Activated T-helper 17 cell treated with anti-CD3 and anti-CD28 coated beads, Interleukin-2, amount 50 U/mL, for 72 hours (primary cell): ENCODE results near the gene MTERF4. TPM values are rescaled to one million over a fixed set of nuclear protein-coding genes. Genes with fewer than 3 reads are reported as not detected.

Experiments
- ATAC-seq: fragments of 150-1000 bp; cut with Tn5 transposase; replicated peaks from 2 replicates; pipeline ENCODE4 v1.10.0; 2021; ENCODE audit warnings: mild to moderate bottlenecking, moderate library complexity
- H3K27ac Mint-ChIP-seq: one replicate; pipeline ENCODE4 v1.8.0; 2022; ENCODE audit warnings: mixed read lengths
- H3K27me3 Mint-ChIP-seq: one replicate; pipeline ENCODE4 v1.8.0; 2022; ENCODE audit warnings: mixed read lengths
- H3K36me3 Mint-ChIP-seq: one replicate; pipeline ENCODE4 v1.8.0; 2022; ENCODE audit warnings: low read depth, mild to moderate bottlenecking, mixed read lengths
- H3K4me1 Mint-ChIP-seq: one replicate; pipeline ENCODE4 v1.8.0; 2022; ENCODE audit warnings: mixed read lengths
- H3K4me3 Mint-ChIP-seq: one replicate; pipeline ENCODE4 v1.8.0; 2022; ENCODE audit warnings: mild to moderate bottlenecking, mixed read lengths
- H3K9me3 Mint-ChIP-seq: one replicate; pipeline ENCODE4 v1.8.0; 2022; ENCODE audit warnings: mixed read lengths
- total RNA-seq, 2 donors: library from RNA; stranded (reverse); gene quantifications; one replicate each; pipeline ENCODE4 v1.2.3, GENCODE V29; 2022

Gene MTERF4
- total RNA-seq, 2 donors from 2014 or later, result 36.4 to 86.5 TPM

DNA sequence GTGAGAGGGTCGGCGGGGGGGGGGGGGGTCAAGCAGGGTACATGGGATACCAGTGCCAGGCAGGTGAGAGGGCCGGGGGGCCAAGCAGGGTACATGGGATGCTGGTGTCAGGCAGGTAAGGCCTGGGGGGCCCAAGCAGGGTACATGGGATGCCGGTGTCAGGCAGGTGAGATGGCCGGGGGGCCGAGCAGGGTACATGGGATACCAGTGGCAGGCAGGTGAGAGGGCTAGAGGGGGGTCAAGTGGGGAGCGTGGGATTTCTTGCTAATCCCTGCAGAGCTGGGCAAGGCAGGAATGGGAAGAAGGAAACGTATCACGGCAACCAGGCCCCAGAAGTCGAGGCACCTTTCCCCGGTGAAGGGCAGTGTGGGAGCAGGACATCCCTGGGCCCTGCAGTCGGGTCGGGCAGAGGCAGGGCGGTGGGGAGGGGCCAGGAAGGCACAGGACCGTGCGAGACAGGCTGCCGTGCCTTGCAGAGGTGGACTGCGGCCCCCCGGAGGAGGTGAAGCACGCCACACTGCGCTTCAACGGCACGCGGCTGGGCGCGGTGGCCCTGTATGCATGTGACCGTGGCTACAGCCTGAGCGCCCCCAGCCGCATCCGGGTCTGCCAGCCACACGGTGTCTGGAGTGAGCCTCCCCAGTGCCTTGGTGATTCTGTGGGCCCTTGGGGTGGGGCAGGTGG, 49.3 kb downstream of the MTERF4 start:
- H3K27me3 Mint-ChIP-seq, result no peaks in the 10 kb centered on the region
- no peaks in the 10 kb centered on the region for H3K9me3 Mint-ChIP-seq
- no peak overlapping the region for H3K4me3 Mint-ChIP-seq
- no peak overlapping the region for H3K27ac Mint-ChIP-seq
- ATAC-seq, result no peak
- no peaks in the 10 kb centered on the region for H3K36me3 Mint-ChIP-seq
- no peaks in the 10 kb centered on the region for H3K4me1 Mint-ChIP-seq

DNA sequence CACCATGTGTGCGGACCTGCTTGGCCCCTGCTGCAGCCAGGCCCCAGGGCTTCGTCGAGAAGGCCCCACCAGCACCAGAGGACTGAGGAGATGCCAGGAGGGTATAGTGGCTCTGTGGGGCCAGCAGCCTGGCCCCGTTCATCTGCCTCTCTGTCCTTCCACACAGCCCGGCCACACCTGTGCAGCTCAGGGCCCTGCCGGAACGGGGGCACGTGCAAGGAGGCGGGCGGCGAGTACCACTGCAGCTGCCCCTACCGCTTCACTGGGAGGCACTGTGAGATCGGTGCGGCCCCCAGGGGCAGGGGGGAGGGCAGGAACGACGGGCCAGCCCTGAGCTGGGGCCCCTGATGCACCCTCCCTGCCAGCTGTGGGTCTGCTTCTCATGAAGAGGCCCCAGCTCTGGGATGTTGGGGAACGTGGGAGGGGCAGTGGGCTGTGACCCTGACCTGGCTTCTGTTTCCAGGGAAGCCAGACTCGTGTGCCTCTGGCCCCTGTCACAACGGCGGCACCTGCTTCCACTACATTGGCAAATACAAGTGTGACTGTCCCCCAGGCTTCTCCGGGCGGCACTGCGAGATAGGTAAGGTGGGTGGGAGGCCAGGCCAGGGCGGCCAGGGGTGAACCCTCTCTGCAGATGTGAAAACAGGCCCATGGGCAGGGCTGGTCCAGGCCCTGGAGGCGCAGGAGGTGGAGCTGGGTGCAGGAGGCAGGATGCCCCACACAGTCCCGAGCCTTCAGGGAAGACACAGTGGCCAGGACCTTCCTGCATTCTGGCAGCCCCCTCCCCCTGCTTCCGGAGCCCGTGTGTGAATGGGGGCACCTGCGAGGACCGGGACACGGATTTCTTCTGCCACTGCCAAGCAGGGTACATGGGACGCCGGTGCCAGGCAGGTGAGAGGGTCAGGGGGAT, 50.3 kb downstream of the MTERF4 start:
- Mint-ChIP-seq H3K4me1 (no peaks in the 10 kb centered on the region), H3K27me3 (no peaks in the 10 kb centered on the region), H3K36me3 (no peaks in the 10 kb centered on the region), H3K4me3 (no peak overlapping the region), H3K9me3 (no peaks in the 10 kb centered on the region), H3K27ac (no peak overlapping the region)
- ATAC-seq, result no peak

- H3K36me3 Mint-ChIP-seq, result no peaks in the 10 kb centered on the region
- no peak overlapping the region for H3K27ac Mint-ChIP-seq
- no peaks in the 10 kb centered on the region for H3K4me1 Mint-ChIP-seq
- ATAC-seq, result no peak
- no peaks in the 10 kb centered on the region for H3K27me3 Mint-ChIP-seq
- H3K4me3 Mint-ChIP-seq, result no peak overlapping the region
- H3K9me3 Mint-ChIP-seq, result no peaks in the 10 kb centered on the region
These were observed 51.2 kb downstream of the MTERF4 start for GRCh38 chr2:241050624-241051577.

- no peak overlapping the region for H3K27ac Mint-ChIP-seq
- ATAC-seq, result no peak
- no peaks in the 10 kb centered on the region for H3K36me3 Mint-ChIP-seq
These were observed 52.1 kb downstream of the MTERF4 start for GRCh38 chr2:241049739-241050623.

GRCh38 chr2:241048949-241049343, 53.1 kb downstream of the MTERF4 start:
- H3K9me3 Mint-ChIP-seq, result no peaks in the 10 kb centered on the region
- no peak overlapping the region for H3K27ac Mint-ChIP-seq
- H3K27me3 Mint-ChIP-seq, result no peaks in the 10 kb centered on the region
- no peaks in the 10 kb centered on the region for H3K4me1 Mint-ChIP-seq
- ATAC-seq, result no peak
- H3K36me3 Mint-ChIP-seq, result no peaks in the 10 kb centered on the region
- H3K4me3 Mint-ChIP-seq, result no peak overlapping the region

More at GRCh38 chr2:241049739-241050623, 52.1 kb downstream of the MTERF4 start:
- Mint-ChIP-seq H3K27me3 (no peaks in the 10 kb centered on the region), H3K4me1 (no peaks in the 10 kb centered on the region), H3K9me3 (no peaks in the 10 kb centered on the region), H3K4me3 (no peak overlapping the region)

DNA sequence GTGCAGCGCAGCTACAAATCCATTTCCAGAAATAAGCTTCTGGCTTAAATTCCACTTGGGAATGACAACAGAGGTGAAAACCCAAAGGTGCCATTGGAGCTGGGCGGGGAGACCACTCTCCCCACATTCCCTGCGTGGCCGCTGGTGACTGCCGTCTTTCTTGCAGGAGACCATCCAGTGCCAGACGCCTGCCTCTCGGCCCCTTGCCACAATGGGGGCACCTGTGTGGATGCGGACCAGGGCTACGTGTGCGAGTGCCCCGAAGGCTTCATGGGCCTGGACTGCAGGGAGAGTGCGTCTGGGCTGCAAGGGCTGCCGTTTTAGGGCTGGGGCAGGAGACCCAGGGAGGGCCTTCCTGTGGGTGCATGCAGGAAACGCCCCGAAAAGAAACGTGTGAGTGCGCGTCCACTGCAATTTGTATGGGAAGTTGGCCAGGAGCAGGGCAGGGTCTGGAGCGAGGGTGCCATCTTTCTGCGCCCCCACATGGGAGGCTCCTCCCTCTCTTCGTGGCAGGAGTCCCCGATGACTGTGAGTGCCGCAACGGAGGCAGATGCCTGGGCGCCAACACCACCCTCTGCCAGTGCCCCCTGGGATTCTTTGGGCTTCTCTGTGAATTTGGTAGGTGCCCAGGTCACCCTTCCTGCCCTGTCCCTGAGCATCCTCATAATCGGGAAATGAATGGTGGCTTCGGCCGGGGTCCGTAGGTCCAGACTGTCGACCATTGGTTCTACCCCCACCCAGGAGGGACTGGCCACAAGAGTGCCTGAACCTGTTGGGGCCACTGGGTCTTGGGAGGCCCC, 53.7 kb downstream of the MTERF4 start:
- no peaks in the 10 kb centered on the region for H3K27me3 Mint-ChIP-seq
- H3K9me3 Mint-ChIP-seq, result no peaks in the 10 kb centered on the region
- ATAC-seq, result no peak
- H3K36me3 Mint-ChIP-seq, result no peaks in the 10 kb centered on the region
- no peak overlapping the region for H3K27ac Mint-ChIP-seq
- no peak overlapping the region for H3K4me3 Mint-ChIP-seq
- H3K4me1 Mint-ChIP-seq, result no peaks in the 10 kb centered on the region

- no peak for ATAC-seq
- H3K27me3 Mint-ChIP-seq, result no peaks in the 10 kb centered on the region
- H3K27ac Mint-ChIP-seq, result no peak overlapping the region
- H3K4me3 Mint-ChIP-seq, result no peak overlapping the region
- H3K4me1 Mint-ChIP-seq, result no peaks in the 10 kb centered on the region
- no peaks in the 10 kb centered on the region for H3K36me3 Mint-ChIP-seq
- H3K9me3 Mint-ChIP-seq, result no peaks in the 10 kb centered on the region
These were observed 54.7 kb downstream of the MTERF4 start for GRCh38 chr2:241047253-241048010.

Other genes starting within 250 kb of the MTERF4 start
- gene AGXT, start 233.5 kb downstream of the MTERF4 start, total RNA-seq, result not detected
- not detected for gene MAB21L4, start 206.1 kb downstream of the MTERF4 start, total RNA-seq
- gene CROCC2, start 196.0 kb downstream of the MTERF4 start, total RNA-seq, result not detected
- gene SNED1, start 103.7 kb downstream of the MTERF4 start, total RNA-seq, result 1 to 10 TPM; 3.0 to 4.8 TPM
- 10 to 100 TPM; 71.0 to 73.6 TPM for gene PASK, start 47.2 kb upstream of the MTERF4 start, total RNA-seq
- gene PPP1R7, start 48.2 kb upstream of the MTERF4 start, total RNA-seq, result 10 to 100 TPM; 81.9 to 86.4 TPM
- 10 to 100 TPM in 1 of 2 donors, 1 to 10 TPM in 1; 1.6 to 12.8 TPM for gene ANO7, start 86.4 kb upstream of the MTERF4 start, total RNA-seq
- gene HDLBP, start 213.4 kb upstream of the MTERF4 start, total RNA-seq, result 100 to 1,000 TPM; 303 to 319 TPM
- gene SEPTIN2, start 213.6 kb upstream of the MTERF4 start, total RNA-seq, result 100 to 1,000 TPM; 180 to 230 TPM